Thymus (tissue), 11 donors: Measurements from ENCODE around the gene FRA10AC1. TPM values are rescaled to one million over a fixed set of nuclear protein-coding genes. Genes with fewer than 3 reads are reported as not detected.

Experiments used
- DNase-seq, 9 donors: peaks; one replicate each; pipeline ENCODE4 v3.0.0-alpha.2; 2013; ENCODE audit warnings: low spot score in 9 of 9, low read depth in 6 of 9, missing footprints in 1 of 9
- H3K27ac ChIP-seq, 2 donors: one replicate each; pipeline ENCODE4 v1.5.1; 2013; ENCODE audit warnings: control low read depth in 1 of 2, low read depth in 1 of 2, low read length in 1 of 2, mild to moderate bottlenecking in 1 of 2, moderate library complexity in 1 of 2
- H3K27me3 ChIP-seq, 2 donors: one replicate each; pipeline ENCODE4 v1.5.1; 2013; ENCODE audit warnings: low read length in 1 of 2; ENCODE audit not compliant: control insufficient read depth in 2 of 2, insufficient read depth in 1 of 2
- H3K36me3 ChIP-seq, 2 donors: one replicate each; pipeline ENCODE4 v1.5.1; 2013; ENCODE audit warnings: low read length in 1 of 2, mild to moderate bottlenecking in 1 of 2, moderate library complexity in 1 of 2; ENCODE audit not compliant: control insufficient read depth in 2 of 2, insufficient read depth in 2 of 2
- H3K4me1 ChIP-seq, 2 donors: one replicate each; pipeline ENCODE4 v1.5.1; 2013; ENCODE audit warnings: low read length in 2 of 2; ENCODE audit not compliant: control insufficient read depth in 2 of 2, insufficient read depth in 2 of 2
- H3K4me3 ChIP-seq, 2 donors: one replicate each; pipeline ENCODE4 v1.5.1; 2013; ENCODE audit warnings: low read length in 2 of 2, control low read depth in 1 of 2, mild to moderate bottlenecking in 1 of 2
- H3K9me3 ChIP-seq, 2 donors: one replicate each; pipeline ENCODE4 v1.5.1; 2013; ENCODE audit warnings: low read length in 1 of 2, mild to moderate bottlenecking in 1 of 2; ENCODE audit not compliant: control insufficient read depth in 2 of 2, insufficient read depth in 1 of 2
- whole genome bisulfite sequencing: extraction: QIAGEN DNeasy Blood & Tissue Kit; methylation state at CpG from one replicate; pipeline ENCODE4 v1.1.7; 2013; 5-methylcytosine and 5-hydroxymethylcytosine counted together
- polyA plus RNA-seq: library from polyadenylated mRNA; stranded (reverse); fragments of 200-250 nt; gene quantifications from one replicate; pipeline ENCODE4 v1.2.3, GENCODE V29; 2013
- total RNA-seq: library from RNA; stranded (reverse); fragments of 120-200 nt; gene quantifications from one replicate; pipeline ENCODE4 v1.2.4, GENCODE V29; 2013
- donor health status: healthy.

The FRA10AC1 gene
- total and polyA plus RNA-seq, 2 donors: 6.7 to 20.7 TPM

DNA sequence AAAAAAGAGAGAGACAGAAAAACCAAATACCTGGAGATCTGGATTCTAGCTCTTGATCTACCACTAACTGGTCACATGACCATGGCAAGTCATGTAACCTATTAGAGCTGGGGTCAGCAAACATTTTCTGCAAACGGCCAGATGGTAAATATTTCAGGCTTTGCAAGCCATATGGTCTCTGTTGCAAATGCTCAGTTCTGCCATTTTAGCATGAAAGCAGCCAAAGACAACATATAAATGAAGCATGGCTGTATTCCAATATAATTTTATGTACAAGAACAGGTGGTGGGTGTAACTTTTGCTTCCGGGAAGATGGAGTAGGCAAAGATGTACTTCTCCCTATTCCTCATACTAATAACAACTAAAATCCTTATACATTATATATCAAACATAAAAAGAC is 6.7 kb downstream of the FRA10AC1 start:
- Histone ChIP-seq H3K4me1 (no peaks in the 10 kb centered on the region), H3K36me3 (peaks cover 9 to 33% of the 10 kb centered on the region in 2 donors), H3K4me3 (no peak overlapping the region), H3K27me3 (no peaks in the 10 kb centered on the region), H3K9me3 (no peaks in the 10 kb centered on the region), H3K27ac (no peak overlapping the region)
- no peak for DNase-seq
- WGBS: 94% methylated on average over 2 of the region's 2 CpGs

DNA sequence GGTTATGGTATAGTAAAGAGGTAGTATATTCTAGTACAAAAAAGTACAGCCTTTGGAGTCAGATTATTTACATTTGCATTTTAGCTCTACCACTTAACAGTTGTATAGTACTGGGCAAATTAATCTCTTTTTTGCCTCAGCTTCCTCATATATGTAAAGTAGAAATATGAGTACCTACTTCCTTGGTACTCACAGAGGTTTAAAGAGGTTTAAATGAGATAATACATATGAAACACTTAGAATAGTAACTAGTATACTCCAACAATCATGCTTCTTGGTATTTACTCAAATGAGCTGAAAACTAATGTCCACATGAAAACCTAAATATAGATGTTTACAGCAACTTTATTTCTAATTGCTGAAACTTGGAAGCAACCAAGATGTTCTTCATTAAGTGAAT is 14.7 kb downstream of the FRA10AC1 start:
- Histone ChIP-seq H3K4me1 (no peaks in the 10 kb centered on the region), H3K4me3 (no peak overlapping the region), H3K27me3 (no peaks in the 10 kb centered on the region), H3K27ac (no peak overlapping the region), H3K9me3 (no peaks in the 10 kb centered on the region), H3K36me3 (peaks cover 6 to 13% of the 10 kb centered on the region in 2 donors)
- no peak for DNase-seq

GRCh38 chr10:93680412-93681047 is 21.9 kb downstream of the FRA10AC1 start:
- H3K4me1 ChIP-seq: no peaks in the 10 kb centered on the region
- H3K27ac ChIP-seq: no peak overlapping the region
- no peak overlapping the region for H3K4me3 ChIP-seq
- 89% methylated on average over 4 of the region's 4 CpGs for WGBS
- peaks cover 6 to 24% of the 10 kb centered on the region in 2 donors for H3K36me3 ChIP-seq
- no peaks in the 10 kb centered on the region for H3K9me3 ChIP-seq
- H3K27me3 ChIP-seq: no peaks in the 10 kb centered on the region
- DNase-seq: peak in 1 of 9 donors; percentile 15

GRCh38 chr10:93678805-93679587 is 23.4 kb downstream of the FRA10AC1 start:
- H3K36me3 ChIP-seq: peaks cover 6 to 28% of the 10 kb centered on the region in 2 donors

GRCh38 chr10:93678386-93678785 is 24.0 kb downstream of the FRA10AC1 start:
- no peaks in the 10 kb centered on the region for H3K4me1 ChIP-seq
- peaks cover 5 to 29% of the 10 kb centered on the region in 2 donors for H3K36me3 ChIP-seq

More at GRCh38 chr10:93678805-93679587, 23.4 kb downstream of the FRA10AC1 start:
- H3K4me3 ChIP-seq: no peak overlapping the region
- no peak for DNase-seq
- H3K27ac ChIP-seq: no peak overlapping the region
- WGBS: 96% methylated on average over 3 of the region's 3 CpGs
- H3K27me3 ChIP-seq: no peaks in the 10 kb centered on the region
- no peaks in the 10 kb centered on the region for H3K4me1 ChIP-seq
- H3K9me3 ChIP-seq: no peaks in the 10 kb centered on the region

DNA sequence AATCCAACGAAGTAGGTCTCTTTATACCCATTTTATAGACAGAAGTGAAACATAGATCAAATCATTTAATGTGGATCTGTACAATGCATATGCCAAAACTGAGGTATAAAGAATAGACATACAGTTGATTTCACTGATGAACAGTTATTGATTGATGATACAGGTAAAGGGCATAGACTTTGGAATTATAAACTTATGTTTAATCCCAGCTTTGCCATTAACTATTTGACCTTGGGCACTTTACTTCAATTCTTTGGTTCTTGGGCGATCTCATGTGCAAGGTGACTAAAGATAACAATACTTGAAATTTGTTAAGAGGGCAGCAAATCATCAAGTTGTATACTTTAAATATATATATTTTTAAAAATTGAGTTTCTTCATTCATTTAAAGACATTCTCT is 28.6 kb downstream of the FRA10AC1 start:
- Histone ChIP-seq H3K27ac (no peak overlapping the region), H3K4me3 (no peak overlapping the region), H3K9me3 (no peaks in the 10 kb centered on the region), H3K36me3 (peaks cover 6 to 42% of the 10 kb centered on the region in 2 donors), H3K27me3 (no peaks in the 10 kb centered on the region), H3K4me1 (no peaks in the 10 kb centered on the region)
- 98% methylated on average over 2 of the region's 2 CpGs for WGBS
- DNase-seq: no peak

More at GRCh38 chr10:93678386-93678785, 24.0 kb downstream of the FRA10AC1 start:
- Histone ChIP-seq H3K27ac (no peak overlapping the region), H3K4me3 (no peak overlapping the region), H3K9me3 (no peaks in the 10 kb centered on the region), H3K27me3 (no peaks in the 10 kb centered on the region)
- 94% methylated on average over 4 of the region's 4 CpGs for WGBS
- no peak for DNase-seq

DNA sequence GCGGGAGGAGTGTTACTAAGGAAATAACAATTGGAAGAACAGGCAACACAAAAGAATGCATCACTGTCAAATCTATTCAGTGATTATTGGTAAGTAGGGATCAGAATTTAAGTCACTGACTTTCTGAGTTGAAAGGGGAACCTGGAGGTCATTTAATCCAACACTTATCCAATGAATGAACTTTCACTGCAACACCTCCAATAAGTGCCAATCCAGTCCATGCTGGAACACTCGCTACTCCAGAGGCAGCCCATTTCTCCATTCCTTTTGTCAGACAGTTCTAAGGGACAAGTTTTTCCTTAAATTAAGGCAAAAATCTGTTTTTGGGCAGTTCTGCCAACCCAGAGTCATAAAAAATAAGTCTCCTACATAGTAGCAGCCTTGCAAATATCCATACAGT is 29.5 kb downstream of the FRA10AC1 start:
- DNase-seq: no peak
- Histone ChIP-seq H3K27me3 (no peaks in the 10 kb centered on the region), H3K36me3 (peaks cover 6 to 41% of the 10 kb centered on the region in 2 donors), H3K9me3 (no peaks in the 10 kb centered on the region), H3K27ac (no peak overlapping the region), H3K4me1 (no peaks in the 10 kb centered on the region), H3K4me3 (no peak overlapping the region)
- 96% methylated on average over 2 of the region's 2 CpGs for WGBS

GRCh38 chr10:93672022-93672678 is 30.2 kb downstream of the FRA10AC1 start:
- 97% methylated on average over 2 of the region's 2 CpGs for WGBS
- H3K36me3 ChIP-seq: peaks cover 6 to 36% of the 10 kb centered on the region in 2 donors
- DNase-seq: no peak

GRCh38 chr10:93671042-93671441 is 31.4 kb downstream of the FRA10AC1 start:
- Histone ChIP-seq H3K27ac (no peak overlapping the region), H3K4me3 (no peak overlapping the region), H3K27me3 (no peaks in the 10 kb centered on the region), H3K4me1 (no peaks in the 10 kb centered on the region), H3K9me3 (no peaks in the 10 kb centered on the region), H3K36me3 (peaks cover 6 to 37% of the 10 kb centered on the region in 2 donors)
- 99% methylated on average over 2 of the region's 2 CpGs for WGBS
- DNase-seq: no peak

More at GRCh38 chr10:93672022-93672678, 30.2 kb downstream of the FRA10AC1 start:
- Histone ChIP-seq H3K27ac (no peak overlapping the region), H3K4me1 (no peaks in the 10 kb centered on the region), H3K4me3 (no peak overlapping the region), H3K9me3 (no peaks in the 10 kb centered on the region), H3K27me3 (no peaks in the 10 kb centered on the region)
